ENCODE results near the gene KCND2. TPM values are rescaled to one million over a fixed set of nuclear protein-coding genes. Genes with fewer than 3 reads are reported as not detected.

The KCND2 gene
- total RNA-seq, 1 experiment from 2014 or later = not detected

GRCh38 chr7:120582916-120583315 lies 309.9 kb downstream of the KCND2 start:
- Histone ChIP-seq H3K9me3 (ENCODE audit: control insufficient read depth, insufficient read depth, low read depth, low read length) (no peaks in the 10 kb centered on the region; the same call in 1 of the 2 replicates), H3K27me3 (ENCODE audit: control insufficient read depth, insufficient read depth, low read length) (no peaks in the 10 kb centered on the region), H3K36me3 (ENCODE audit: control insufficient read depth, insufficient read depth, low read length) (no peaks in the 10 kb centered on the region), H3K27ac (ENCODE audit: low read length) (no peak overlapping the region), H3K4me1 (ENCODE audit: control insufficient read depth, insufficient read depth, low read length) (no peaks in the 10 kb centered on the region), H3K4me3 (ENCODE audit: low read depth in 2 of 2, low read length in 2 of 2) (no peak overlapping the region)
- no peak for ATAC-seq
- no peak for TF ChIP-seq SIN3A (IDR thresholded peaks at IDR 0.05; ENCODE audit: borderline replicate concordance, insufficient read depth, low read depth, low read length)
- TF ChIP-seq TCF7L2 (IDR thresholded peaks at IDR 0.05; ENCODE audit: low read depth, low read length) = no peak
- TF ChIP-seq POLR2AphosphoS5 (IDR thresholded peaks at IDR 0.05; ENCODE audit: low read depth, low read length) = no peak
- in situ Hi-C loops (cut with HindIII; ENCODE audit: low pct_unique_long_range_greater_than_20kb, low sequenced_read_pairs) = no loop called here
- ChIA-PET POLR2A (no interaction called here), CTCF (no interaction called here)
- BruUV-seq (replicated peaks) = no TSS peak
- intact Hi-C loops (cut with micrococcal nuclease; ENCODE audit: unreplicated experiment) = no loop called here
- no peak for DNase-seq (ENCODE audit: low read depth, low spot score)

- ATAC-seq = no peak
- Histone ChIP-seq H3K36me3 (ENCODE audit: control insufficient read depth, insufficient read depth, low read length) (no peaks in the 10 kb centered on the region), H3K4me3 (ENCODE audit: low read depth in 2 of 2, low read length in 2 of 2) (no peak overlapping the region), H3K27me3 (ENCODE audit: control insufficient read depth, insufficient read depth, low read length) (no peaks in the 10 kb centered on the region), H3K4me1 (ENCODE audit: control insufficient read depth, insufficient read depth, low read length) (no peaks in the 10 kb centered on the region), H3K9me3 (ENCODE audit: control insufficient read depth, insufficient read depth, low read depth, low read length) (no peaks in the 10 kb centered on the region; the same call in 1 of the 2 replicates), H3K27ac (ENCODE audit: low read length) (no peak overlapping the region)
- intact Hi-C loops (cut with micrococcal nuclease; ENCODE audit: unreplicated experiment) (no loop called here), in situ Hi-C loops (cut with HindIII; ENCODE audit: low pct_unique_long_range_greater_than_20kb, low sequenced_read_pairs) (no loop called here)
- TF ChIP-seq POLR2AphosphoS5 (IDR thresholded peaks at IDR 0.05; ENCODE audit: low read depth, low read length) (no peak), REST (IDR thresholded peaks at IDR 0.05; ENCODE audit: insufficient read depth in 1 of 2, low read depth in 2 of 2, low read length in 1 of 2) (no peak), TCF7L2 (IDR thresholded peaks at IDR 0.05; ENCODE audit: low read depth, low read length) (no peak)
- ChIA-PET CTCF (no interaction called here), POLR2A (no interaction called here)
- BruUV-seq (replicated peaks) = no TSS peak
- DNase-seq (ENCODE audit: low read depth, low spot score) = no peak
Measured at GRCh38 chr7:120583899-120584586, 311.1 kb downstream of the KCND2 start.

DNA sequence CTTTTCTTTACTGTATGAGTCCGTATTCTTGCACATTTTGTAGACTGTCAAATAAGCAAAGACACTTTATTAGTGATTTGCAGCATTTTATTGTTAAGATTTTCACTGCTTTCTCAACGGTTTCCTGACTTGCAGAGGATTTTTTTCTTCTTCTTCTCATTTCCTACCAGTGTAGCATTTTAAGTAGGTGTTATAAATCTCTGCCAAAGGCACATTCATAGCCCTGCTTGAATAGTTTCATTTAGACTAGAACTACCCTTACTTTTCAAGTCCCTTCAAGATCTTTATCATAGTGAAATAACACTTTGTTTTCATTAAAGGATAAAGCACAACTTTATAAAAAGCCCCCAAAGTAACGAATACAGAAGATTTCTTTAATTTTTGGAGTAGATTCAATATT lies 313.6 kb downstream of the KCND2 start:
- CTCF ChIA-PET = no interaction called here
- TF ChIP-seq REST (IDR thresholded peaks at IDR 0.05; ENCODE audit: insufficient read depth in 1 of 2, low read depth in 2 of 2, low read length in 1 of 2) (no peak), POLR2AphosphoS5 (IDR thresholded peaks at IDR 0.05; ENCODE audit: low read depth, low read length) (no peak), CTCF (IDR thresholded peaks at IDR 0.05) (no peak), SIN3A (IDR thresholded peaks at IDR 0.05; ENCODE audit: borderline replicate concordance, insufficient read depth, low read depth, low read length) (no peak), TCF7L2 (IDR thresholded peaks at IDR 0.05; ENCODE audit: low read depth, low read length) (no peak)
- no peak overlapping the region for H3K27ac ChIP-seq (ENCODE audit: low read length)
- H3K4me3 ChIP-seq (ENCODE audit: low read depth in 2 of 2, low read length in 2 of 2) = no peak overlapping the region
- no peaks in the 10 kb centered on the region for H3K36me3 ChIP-seq (ENCODE audit: control insufficient read depth, insufficient read depth, low read length)
- no peak for DNase-seq (ENCODE audit: low read depth, low spot score)
- in situ Hi-C loops (cut with HindIII; ENCODE audit: low pct_unique_long_range_greater_than_20kb, low sequenced_read_pairs) (no loop called here), intact Hi-C loops (cut with micrococcal nuclease; ENCODE audit: unreplicated experiment) (no loop called here)
- no peaks in the 10 kb centered on the region for H3K4me1 ChIP-seq (ENCODE audit: control insufficient read depth, insufficient read depth, low read length)
- no peaks in the 10 kb centered on the region for H3K9me3 ChIP-seq (ENCODE audit: control insufficient read depth, insufficient read depth, low read depth, low read length)
- BruUV-seq (replicated peaks) = no TSS peak
- no peak for ATAC-seq
- H3K27me3 ChIP-seq (ENCODE audit: control insufficient read depth, insufficient read depth, low read length) = no peaks in the 10 kb centered on the region
- POLR2A ChIA-PET = no interaction called here

Data from Panc1 (cell line).